B cell (primary cell): ENCODE measurements around the gene PTPN4. TPM values are rescaled to one million over a fixed set of nuclear protein-coding genes. Genes with fewer than 3 reads are reported as not detected.

Experiments
- ATAC-seq: fragments of 200-7000 bp; cut with Tn5 transposase; one replicate; pipeline ENCODE4 v1.10.0; 2021; ENCODE audit warnings: low read depth, mild to moderate bottlenecking, moderate number of reproducible peaks, moderate library complexity
- CTCF ChIA-PET: fragments of 350-600 bp; sonication (Branson Sonifier 250); formaldehyde crosslinking; loops from one replicate; lab custom pipeline; 2021; ENCODE audit warnings: antibody characterized with exemption, inconsistent platforms; lab: Charles Lee
- POLR2A ChIA-PET: fragments of 350-600 bp; sonication (Branson Sonifier 250); formaldehyde crosslinking; loops from one replicate; lab custom pipeline; 2021; ENCODE audit warnings: antibody characterized with exemption; lab: Charles Lee
- DNase-seq: peaks from one replicate; pipeline ENCODE4 v3.0.0; 2013
- H2AFZ ChIP-seq: 2 replicates; pipeline ENCODE4 v1.6.1; 2012; ENCODE audit warnings: mild to moderate bottlenecking, low read depth, low read length; ENCODE audit not compliant: insufficient read depth, poor library complexity, severe bottlenecking
- H3K27ac ChIP-seq, 2 donors: 1 replicate in 1 of 2; 2 replicates in 1 of 2; pipeline ENCODE4 v1.5.1; 2012 to 2013; ENCODE audit warnings: low read length in 2 of 2, mild to moderate bottlenecking in 2 of 2, moderate library complexity in 1 of 2
- H3K27me3 ChIP-seq, 4 experiments: fragments of 200-600 bp in 1 of 4; sonication (generic) in 1 of 4; replicated peaks in 1 of 4; 1 replicate in 2 of 4; 2 replicates in 2 of 4; pipeline versions ENCODE4 v1.6.1 to v1.7.0; 2013 to 2016; ENCODE audit warnings: low read length in 3 of 4, mild to moderate bottlenecking in 2 of 4, mixed read lengths in 1 of 4, moderate library complexity in 1 of 4; ENCODE audit not compliant: insufficient read depth in 4 of 4, control insufficient read depth in 3 of 4; ENCODE audit errors: control extremely low read depth in 1 of 4
- H3K36me3 ChIP-seq, 2 experiments: replicated peaks in 1 of 2; 1 replicate in 1 of 2; 2 replicates in 1 of 2; pipeline versions ENCODE4 v1.6.1 to v1.7.1; 2013; ENCODE audit warnings: low read length in 1 of 2; ENCODE audit not compliant: insufficient read depth in 2 of 2, control insufficient read depth in 1 of 2; ENCODE audit errors: control extremely low read depth in 1 of 2, extremely low read depth in 1 of 2
- H3K4me1 ChIP-seq, 2 donors: fragments of 200-600 bp in 1 of 2; sonication (generic) in 1 of 2; 1 replicate in 1 of 2; 2 replicates in 1 of 2; pipeline versions ENCODE4 v1.5.1 to v1.6.1; 2013 to 2017; ENCODE audit warnings: low read length in 2 of 2; ENCODE audit not compliant: control insufficient read depth in 2 of 2, insufficient read depth in 2 of 2
- H3K4me2 ChIP-seq: replicated peaks from 2 replicates; pipeline ENCODE3; 2012; ENCODE audit warnings: mild to moderate bottlenecking, low read depth, low read length; ENCODE audit not compliant: poor library complexity, severe bottlenecking
- H3K4me3 ChIP-seq, 5 experiments: fragments of 200-600 bp in 1 of 5; sonication (generic) in 1 of 5; 1 replicate in 3 of 5; 2 replicates in 2 of 5; pipeline versions ENCODE4 v1.5.1 to v1.7.0; 2011 to 2016; ENCODE audit warnings: low read length in 4 of 5, mild to moderate bottlenecking in 4 of 5, low read depth in 2 of 5, control low read depth in 1 of 5, moderate library complexity in 1 of 5; ENCODE audit not compliant: insufficient read depth in 1 of 5; ENCODE audit errors: control extremely low read depth in 1 of 5, extremely low read depth in 1 of 5
- H3K79me2 ChIP-seq: fragments of 200-600 bp; sonication (generic); one replicate; pipeline ENCODE4 v1.6.0; 2016; ENCODE audit warnings: low read length; ENCODE audit not compliant: control insufficient read depth, insufficient read depth
- H3K9ac ChIP-seq: fragments of 200-600 bp; sonication (generic); 2 replicates; pipeline ENCODE4 v1.6.1; 2017; ENCODE audit warnings: mild to moderate bottlenecking, low read length, moderate library complexity
- H3K9me3 ChIP-seq, 3 donors: one replicate each; pipeline versions ENCODE4 v1.6.1 to v1.7.1; 2013; ENCODE audit warnings: low read length in 2 of 3; ENCODE audit not compliant: control insufficient read depth in 2 of 3, insufficient read depth in 1 of 3; ENCODE audit errors: control extremely low read depth in 1 of 3
- H4K20me1 ChIP-seq: 2 replicates; pipeline ENCODE4 v1.6.0; 2012; ENCODE audit warnings: mild to moderate bottlenecking, low read length; ENCODE audit not compliant: insufficient read depth, control insufficient read depth, poor library complexity, severe bottlenecking
- H3K27ac Mint-ChIP-seq: one replicate; pipeline ENCODE4 v1.8.0; 2021; ENCODE audit warnings: mixed read lengths
- H3K27me3 Mint-ChIP-seq: one replicate; pipeline ENCODE4 v1.8.0; 2021; ENCODE audit warnings: mixed read lengths
- H3K4me1 Mint-ChIP-seq: one replicate; pipeline ENCODE4 v1.8.0; 2021; ENCODE audit warnings: mixed read lengths
- H3K4me3 Mint-ChIP-seq: one replicate; pipeline ENCODE4 v1.8.0; 2021; ENCODE audit warnings: mixed read lengths
- H3K9me3 Mint-ChIP-seq: one replicate; pipeline ENCODE4 v1.8.0; 2022; ENCODE audit warnings: mixed read lengths; ENCODE audit not compliant: insufficient read depth
- CTCF ChIP-seq: fragments of 200-600 bp; IDR thresholded peaks from one replicate; pipeline ENCODE4 v1.8.0; 2022; ENCODE audit warnings: antibody characterized with exemption, mild to moderate bottlenecking
- EZH2 ChIP-seq: IDR thresholded peaks from 2 replicates; pipeline ENCODE4 v1.6.1; 2012; ENCODE audit warnings: borderline replicate concordance, low read depth, mild to moderate bottlenecking, moderate library complexity, low read length; ENCODE audit not compliant: insufficient read depth, poor library complexity, severe bottlenecking
- WGBS: methylation state at CpG from one replicate; pipeline ENCODE4 v1.1.5; 2013; ENCODE audit warnings: missing lambda C conversion rate; ENCODE audit not compliant: insufficient coverage; 5-methylcytosine and 5-hydroxymethylcytosine counted together
- intact Hi-C: fragments of 100-400 bp; cut with micrococcal nuclease; formaldehyde crosslinking; loops from one replicate; pipeline ENCODE4 v1.10.0; 2022
- polyA plus RNA-seq: library from polyadenylated mRNA; depleted of rRNA; stranded (reverse); fragments of >200 nt; gene quantifications from 2 replicates; pipeline ENCODE4 v1.2.3, GENCODE V29; 2012
- total RNA-seq, 2 donors: library from RNA; stranded (reverse); fragments of 120-200 nt in 1 of 2; gene quantifications; 1 replicate in 1 of 2; 2 replicates in 1 of 2; pipeline versions ENCODE4 v1.2.3 to v1.2.4, GENCODE V29; 2013 to 2022

The PTPN4 gene
- total and polyA plus RNA-seq, 2 donors (not counting 1 experiment from before 2014, with no cell fraction given), result 12.6 to 54.8 TPM

GRCh38 chr2:119723784-119724467 is 35.8 kb upstream of the PTPN4 start:
- no peak overlapping the region for H3K27ac ChIP-seq
- POLR2A ChIA-PET, result no interaction called here
- ATAC-seq, result no peak
- no peaks in the 10 kb centered on the region for H3K4me1 ChIP-seq
- no peak for DNase-seq
- CTCF ChIA-PET, result no interaction called here
- no peaks in the 10 kb centered on the region for H3K9me3 ChIP-seq
- H2AFZ ChIP-seq, result no peak overlapping the region
- TF ChIP-seq CTCF (no peak), EZH2 (no peak)
- peaks cover 0 to 3% (median 1%) of the 10 kb centered on the region in 4 experiments for H3K27me3 ChIP-seq
- H3K4me3 ChIP-seq, result no peak overlapping the region
- intact Hi-C loops, result no loop called here
- Mint-ChIP-seq H3K27ac (no peak overlapping the region), H3K4me3 (no peak overlapping the region), H3K4me1 (no peaks in the 10 kb centered on the region), H3K27me3 (peaks cover 3% of the 10 kb centered on the region), H3K9me3 (no peaks in the 10 kb centered on the region)
- H3K36me3 ChIP-seq, result no peaks in the 10 kb centered on the region
- no peaks in the 10 kb centered on the region for H3K79me2 ChIP-seq
- H3K4me2 ChIP-seq, result no peak overlapping the region
- H3K9ac ChIP-seq, result no peak overlapping the region
- WGBS, result 60% methylated on average over 2 of the region's 10 CpGs
- H4K20me1 ChIP-seq, result no peaks in the 10 kb centered on the region

- Mint-ChIP-seq H3K9me3 (no peaks in the 10 kb centered on the region), H3K4me3 (no peak overlapping the region), H3K27me3 (peaks cover 6% of the 10 kb centered on the region), H3K27ac (no peak overlapping the region), H3K4me1 (no peaks in the 10 kb centered on the region)
- Histone ChIP-seq H3K4me3 (no peak overlapping the region), H4K20me1 (no peaks in the 10 kb centered on the region), H3K27ac (no peak overlapping the region), H3K27me3 (peaks cover 0 to 3% (median 0%) of the 10 kb centered on the region in 4 experiments), H3K4me2 (no peak overlapping the region), H3K36me3 (no peaks in the 10 kb centered on the region), H3K9ac (no peak overlapping the region), H3K9me3 (no peaks in the 10 kb centered on the region), H3K79me2 (no peaks in the 10 kb centered on the region), H3K4me1 (no peaks in the 10 kb centered on the region), H2AFZ (no peak overlapping the region)
- CTCF ChIA-PET, result no interaction called here
- POLR2A ChIA-PET, result no interaction called here
- 95% methylated on average over 8 of the region's 10 CpGs for WGBS
- TF ChIP-seq CTCF (no peak), EZH2 (no peak)
- no peak for ATAC-seq
- DNase-seq, result no peak
- intact Hi-C loops, result no loop called here
These were observed 34.9 kb upstream of the PTPN4 start for GRCh38 chr2:119724656-119725485.
